Spinal cord (tissue), 10 donors: ENCODE measurements around the gene SMARCAL1. TPM values are rescaled to one million over a fixed set of nuclear protein-coding genes. Genes with fewer than 3 reads are reported as not detected.

Experiments used
- DNase-seq, 6 donors: peaks; one replicate each; pipeline versions ENCODE4 v3.0.0 to v3.0.0-alpha.2; 2013 to 2015; ENCODE audit warnings: low spot score in 6 of 6, low read depth in 4 of 6
- H3K27ac ChIP-seq: one replicate; pipeline ENCODE4 v1.5.1; 2013; ENCODE audit warnings: low read depth, low read length, control low read depth
- H3K27me3 ChIP-seq: one replicate; pipeline ENCODE4 v1.6.1; 2013; ENCODE audit warnings: low read length; ENCODE audit not compliant: control insufficient read depth, insufficient read depth
- H3K36me3 ChIP-seq: one replicate; pipeline ENCODE4 v1.6.1; 2013; ENCODE audit warnings: low read length; ENCODE audit not compliant: control insufficient read depth, insufficient read depth
- H3K4me1 ChIP-seq: one replicate; pipeline ENCODE4 v1.6.1; 2013; ENCODE audit warnings: low read length; ENCODE audit not compliant: control insufficient read depth, insufficient read depth
- H3K4me3 ChIP-seq: one replicate; pipeline ENCODE4 v1.5.1; 2013; ENCODE audit warnings: low read depth, low read length, control low read depth
- H3K9me3 ChIP-seq: one replicate; pipeline ENCODE4 v1.6.1; 2013; ENCODE audit warnings: low read length; ENCODE audit not compliant: control insufficient read depth, insufficient read depth
- WGBS: methylation state at CpG from one replicate; pipeline ENCODE4 v1.1.5; 2013; ENCODE audit warnings: missing lambda C conversion rate; ENCODE audit not compliant: insufficient coverage; 5-methylcytosine and 5-hydroxymethylcytosine counted together
- polyA plus RNA-seq, 2 donors: library from polyadenylated mRNA; unstranded; fragments of 120-200 nt; gene quantifications; one replicate each; pipeline ENCODE4 v1.2.1, GENCODE V29; 2013; ENCODE audit not compliant: insufficient read length in 2 of 2
- total RNA-seq, 2 donors: library from RNA; depleted of rRNA in 1 of 2; stranded (reverse); fragments of 120-200 nt in 1 of 2; fragments of >200 nt in 1 of 2; gene quantifications; one replicate each; pipeline versions ENCODE4 v1.2.3 to v1.2.4, GENCODE V29; 2013 to 2014
- donor health status: healthy.

The SMARCAL1 gene
- total and polyA plus RNA-seq, 4 donors, result 13.6 to 18.0 (median 15.6) TPM

DNA sequence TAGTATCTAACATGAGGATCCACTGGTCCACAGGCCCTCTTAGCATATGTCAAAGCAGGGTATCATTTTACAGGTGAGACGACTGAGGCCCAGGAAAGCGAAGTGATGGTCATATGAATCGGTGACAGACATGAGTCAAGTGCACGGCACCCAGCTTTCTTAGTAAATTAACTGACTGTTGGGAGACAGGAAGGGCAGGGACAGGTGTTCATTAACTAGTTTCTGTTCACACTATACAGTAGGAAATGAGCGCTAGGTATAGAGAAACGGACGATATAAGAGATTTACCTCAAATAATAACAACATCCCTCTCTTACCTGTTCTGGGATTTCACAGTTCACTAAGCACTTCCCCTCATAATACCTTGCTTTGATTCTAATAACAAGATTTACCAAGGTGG lies 1.7 kb upstream of the SMARCAL1 start:
- Histone ChIP-seq H3K27ac (no peak overlapping the region), H3K27me3 (no peaks in the 10 kb centered on the region), H3K9me3 (no peaks in the 10 kb centered on the region), H3K4me3 (no peak overlapping the region), H3K4me1 (peaks cover 6% of the 10 kb centered on the region), H3K36me3 (peaks cover 6% of the 10 kb centered on the region)
- DNase-seq, result no peak
- 94% methylated on average over 2 of the region's 7 CpGs for WGBS

DNA sequence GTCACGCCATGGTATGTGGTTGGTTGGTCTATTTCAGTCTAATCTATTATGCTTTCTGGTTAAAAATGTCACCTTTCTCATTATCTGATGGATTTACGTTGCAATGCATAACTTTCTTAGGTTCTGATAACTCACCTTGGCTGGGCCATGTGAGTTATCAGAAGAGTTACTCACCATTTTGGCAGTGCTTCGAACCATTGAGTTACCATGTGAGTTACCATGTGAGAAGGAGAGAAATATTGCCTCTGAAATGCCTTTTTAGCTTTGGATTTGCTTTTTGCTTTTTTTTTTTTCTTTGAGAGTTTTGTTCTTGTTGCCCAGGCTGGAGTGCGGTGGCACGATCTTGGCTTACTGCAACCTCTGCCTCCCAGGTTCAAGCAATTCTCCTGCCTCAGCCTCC lies 1.6 kb downstream of the SMARCAL1 start:
- H3K4me1 ChIP-seq, result peaks cover 6% of the 10 kb centered on the region
- no peak overlapping the region for H3K27ac ChIP-seq
- no peak for DNase-seq
- peaks cover 12% of the 10 kb centered on the region for H3K36me3 ChIP-seq
- H3K9me3 ChIP-seq, result no peaks in the 10 kb centered on the region
- H3K4me3 ChIP-seq, result no peak overlapping the region
- WGBS, result 100% methylated on average over 1 of the region's 5 CpGs
- no peaks in the 10 kb centered on the region for H3K27me3 ChIP-seq

DNA sequence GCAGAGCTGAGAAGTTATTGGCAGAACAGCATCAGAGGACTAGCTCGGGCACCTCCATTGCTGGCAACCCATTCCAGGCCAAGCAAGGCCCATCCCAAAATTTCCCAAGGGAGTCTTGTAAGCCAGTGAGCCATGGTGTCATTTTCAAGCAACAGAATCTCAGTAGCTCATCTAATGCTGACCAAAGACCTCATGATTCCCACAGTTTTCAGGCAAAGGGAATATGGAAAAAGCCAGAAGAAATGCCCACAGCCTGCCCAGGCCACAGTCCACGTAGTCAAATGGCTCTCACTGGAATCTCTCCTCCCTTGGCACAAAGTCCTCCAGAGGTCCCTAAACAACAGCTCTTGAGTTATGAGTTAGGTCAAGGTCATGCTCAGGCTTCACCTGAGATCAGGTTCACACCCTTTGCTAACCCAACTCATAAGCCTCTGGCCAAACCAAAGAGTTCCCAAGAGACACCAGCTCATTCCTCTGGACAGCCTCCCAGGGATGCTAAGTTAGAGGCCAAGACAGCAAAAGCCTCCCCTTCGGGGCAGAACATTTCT lies 2.6 kb downstream of the SMARCAL1 start:
- Histone ChIP-seq H3K27me3 (no peaks in the 10 kb centered on the region), H3K36me3 (peaks cover 16% of the 10 kb centered on the region), H3K27ac (no peak overlapping the region), H3K4me1 (peaks cover 6% of the 10 kb centered on the region), H3K9me3 (no peaks in the 10 kb centered on the region), H3K4me3 (no peak overlapping the region)
- WGBS, result 86% methylated on average over 3 of the region's 3 CpGs
- no peak for DNase-seq

DNA sequence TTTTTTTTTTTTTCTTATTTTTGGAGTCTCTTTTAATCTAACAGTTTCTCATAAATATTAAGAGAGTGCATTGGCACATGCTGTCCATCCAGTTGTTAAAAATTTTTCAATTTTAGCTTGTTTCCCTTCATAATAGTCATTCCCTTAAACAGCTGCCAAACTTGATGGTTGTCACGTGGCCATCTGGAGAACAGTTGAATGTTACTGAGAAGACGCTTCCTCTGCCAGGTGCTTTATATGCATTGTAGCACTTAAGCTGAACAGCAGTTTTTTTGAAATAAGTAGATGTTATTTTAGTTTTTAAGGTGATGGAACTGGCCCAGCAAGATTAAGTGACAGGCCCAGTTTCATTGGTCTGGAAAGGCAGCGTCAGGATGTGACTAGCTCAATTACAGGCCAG lies 3.3 kb downstream of the SMARCAL1 start:
- Histone ChIP-seq H3K36me3 (peaks cover 21% of the 10 kb centered on the region), H3K27ac (no peak overlapping the region), H3K4me3 (no peak overlapping the region), H3K27me3 (no peaks in the 10 kb centered on the region), H3K4me1 (peaks cover 6% of the 10 kb centered on the region), H3K9me3 (no peaks in the 10 kb centered on the region)
- 81% methylated on average over 2 of the region's 3 CpGs for WGBS
- peak in 1 of 6 donors; percentile 48 for DNase-seq

DNA sequence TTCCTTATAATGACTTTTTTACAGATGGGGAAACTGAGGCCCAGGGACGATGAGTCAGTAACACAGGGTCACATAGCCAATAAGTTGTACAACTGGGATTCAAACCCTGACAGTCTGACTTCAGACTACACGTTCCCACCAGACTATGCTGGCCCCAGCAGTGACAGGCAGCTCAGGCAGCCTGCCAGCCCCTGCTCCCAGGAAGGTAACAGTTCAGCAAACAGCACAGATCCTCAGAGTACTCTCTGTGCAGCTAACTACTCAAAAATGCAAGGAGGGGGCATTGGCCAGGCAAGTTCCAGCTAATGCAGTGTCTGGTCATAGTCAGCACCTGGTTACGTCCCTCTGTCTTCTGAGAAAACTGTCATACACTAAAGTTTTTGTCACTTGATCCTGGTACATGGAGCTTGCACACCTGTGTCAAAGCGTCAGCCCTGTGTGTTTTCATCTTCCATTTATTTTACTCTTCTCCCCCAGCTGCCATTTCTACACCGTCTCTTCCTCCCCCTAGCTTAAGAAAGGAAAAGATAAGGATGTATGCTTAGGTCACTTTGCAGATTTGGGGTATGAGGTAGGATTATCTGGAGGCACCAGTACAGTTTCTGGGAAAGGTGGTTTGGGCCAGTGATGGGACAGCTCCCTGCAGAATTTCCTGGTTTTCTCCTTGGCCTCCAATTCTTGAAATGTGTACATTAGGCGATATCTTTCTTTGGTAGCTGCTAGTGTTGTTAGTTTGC lies 4.5 kb downstream of the SMARCAL1 start:
- 83% methylated on average over 3 of the region's 6 CpGs for WGBS
- Histone ChIP-seq H3K36me3 (peaks cover 31% of the 10 kb centered on the region), H3K27me3 (no peaks in the 10 kb centered on the region)

DNA sequence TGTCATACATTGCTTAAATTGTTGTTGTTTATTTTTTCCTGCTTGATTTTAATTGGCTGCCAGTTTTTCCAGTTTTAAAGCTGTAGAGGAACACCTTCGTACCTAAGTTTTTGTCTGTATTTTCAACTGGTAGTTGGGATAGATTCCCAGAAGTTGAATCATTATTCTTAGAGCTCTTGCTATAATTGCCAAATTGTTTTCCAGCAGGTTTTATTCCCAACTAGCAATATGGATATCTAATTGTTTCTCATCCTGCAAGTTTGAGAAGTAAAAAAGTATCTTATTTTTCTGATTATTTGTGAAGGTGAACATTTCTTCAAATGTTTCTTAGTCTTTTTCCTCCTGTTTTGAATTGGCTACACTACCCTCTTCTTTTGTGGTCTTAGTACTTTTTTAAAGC lies 6.7 kb downstream of the SMARCAL1 start:
- Histone ChIP-seq H3K27ac (no peak overlapping the region), H3K9me3 (no peaks in the 10 kb centered on the region), H3K4me3 (no peak overlapping the region), H3K4me1 (no peaks in the 10 kb centered on the region), H3K36me3 (peaks cover 47% of the 10 kb centered on the region), H3K27me3 (no peaks in the 10 kb centered on the region)
- no CpG with 5 or more reads among the region's 1 CpG for WGBS
- DNase-seq, result no peak

More for the DNA sequence above, 4.5 kb downstream of the SMARCAL1 start:
- no peak for DNase-seq
- peaks cover 6% of the 10 kb centered on the region for H3K4me1 ChIP-seq
- no peak overlapping the region for H3K4me3 ChIP-seq
- H3K27ac ChIP-seq, result no peak overlapping the region
- H3K9me3 ChIP-seq, result no peaks in the 10 kb centered on the region

DNA sequence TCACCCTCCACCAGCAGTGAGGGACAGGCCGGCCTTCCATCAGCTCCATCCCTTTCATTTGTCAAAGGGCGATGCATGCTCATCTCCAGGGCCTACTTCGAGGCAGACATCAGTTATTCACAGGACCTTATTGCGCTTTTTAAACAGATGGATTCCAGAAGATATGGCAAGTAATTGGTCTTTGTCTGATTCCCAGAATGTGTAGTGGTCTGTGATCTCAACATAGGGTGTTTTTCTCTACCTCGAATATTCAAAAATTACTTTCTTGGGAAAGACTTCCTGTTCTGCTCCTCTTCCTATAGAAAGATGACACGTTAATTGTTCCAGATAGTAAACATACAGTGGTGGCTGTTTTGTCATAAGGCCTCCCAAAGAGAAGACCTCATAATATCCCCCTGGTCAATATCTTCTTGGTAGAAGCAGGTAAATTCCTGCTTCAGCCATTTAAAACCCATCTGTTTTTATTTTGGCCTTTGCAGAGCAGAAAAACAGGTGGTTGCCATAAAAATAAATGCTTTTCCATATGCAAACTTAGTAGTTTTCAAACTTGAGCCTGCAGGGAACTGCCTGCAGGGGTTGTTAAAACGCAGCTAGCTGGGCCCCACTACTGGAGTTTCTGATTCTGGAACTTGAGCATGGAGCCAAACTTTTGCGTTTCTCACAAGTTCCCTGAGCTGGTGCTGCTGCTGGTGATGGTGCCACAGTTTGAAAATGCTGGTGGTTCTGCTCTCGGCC lies 8.2 kb downstream of the SMARCAL1 start:
- H3K4me1 ChIP-seq, result no peaks in the 10 kb centered on the region
- peaks cover 53% of the 10 kb centered on the region for H3K36me3 ChIP-seq
- no peak for DNase-seq
- no peak overlapping the region for H3K4me3 ChIP-seq
- H3K27ac ChIP-seq, result no peak overlapping the region
- H3K9me3 ChIP-seq, result no peaks in the 10 kb centered on the region
- no peaks in the 10 kb centered on the region for H3K27me3 ChIP-seq
- 82% methylated on average over 5 of the region's 9 CpGs for WGBS

DNA sequence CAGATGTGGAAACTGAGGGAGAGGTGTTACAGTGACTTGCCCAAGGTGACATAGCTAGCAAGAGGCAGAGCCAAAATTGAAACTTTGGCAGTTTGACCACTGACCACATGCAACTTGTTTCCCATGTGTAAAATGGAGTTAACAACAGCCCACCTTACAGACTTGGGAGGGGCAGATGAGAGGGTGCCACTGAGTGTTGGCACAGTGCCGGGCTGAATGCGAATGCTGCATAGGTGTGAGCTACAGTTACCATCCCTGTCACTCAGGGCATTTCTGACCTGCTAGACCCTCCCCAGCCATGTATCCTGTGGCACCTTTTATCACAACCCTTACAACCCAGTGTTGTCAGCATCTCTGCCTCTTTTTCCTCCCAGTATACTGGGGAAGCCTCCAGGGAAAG lies 10.8 kb downstream of the SMARCAL1 start:
- H3K4me3 ChIP-seq, result no peak overlapping the region
- no peaks in the 10 kb centered on the region for H3K27me3 ChIP-seq
- no peaks in the 10 kb centered on the region for H3K4me1 ChIP-seq
- no CpG with 5 or more reads among the region's 2 CpGs for WGBS
- no peak overlapping the region for H3K27ac ChIP-seq
- H3K36me3 ChIP-seq, result peaks cover 48% of the 10 kb centered on the region
- no peaks in the 10 kb centered on the region for H3K9me3 ChIP-seq
- no peak for DNase-seq

DNA sequence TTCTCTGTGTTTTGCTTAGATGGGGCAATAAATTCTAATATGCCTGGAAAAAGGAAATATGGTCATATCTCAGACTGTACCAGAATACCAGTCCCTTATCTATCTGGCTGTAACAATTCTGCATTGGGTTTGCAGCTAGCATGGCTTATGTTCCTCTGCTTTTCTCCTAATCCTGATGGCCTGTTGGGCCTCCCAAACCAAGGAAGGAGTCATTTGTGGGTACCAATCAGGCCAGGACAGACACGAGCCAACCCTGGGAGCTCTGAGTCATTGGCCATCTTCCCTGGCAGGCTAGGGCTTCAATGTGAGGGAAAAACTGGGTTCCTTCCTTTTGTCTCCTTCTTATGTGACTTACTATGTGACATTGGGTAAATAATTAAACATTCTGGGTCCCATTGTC lies 12.0 kb downstream of the SMARCAL1 start:
- Histone ChIP-seq H3K27me3 (no peaks in the 10 kb centered on the region), H3K36me3 (peaks cover 52% of the 10 kb centered on the region), H3K27ac (no peak overlapping the region), H3K4me3 (no peak overlapping the region), H3K4me1 (no peaks in the 10 kb centered on the region), H3K9me3 (no peaks in the 10 kb centered on the region)
- DNase-seq, result no peak
- WGBS, result 100% methylated on average over 1 of the region's 1 CpG
